HEK293 (cell line): ENCODE results near the gene CALHM1.

Experiments
- CTCF ChIA-PET: fragments of 350-600 bp; formaldehyde crosslinking; extraction: SDS; loops from one replicate; lab custom pipeline; 2021; ENCODE audit warnings: antibody characterized with exemption; lab: Yijun Ruan, JAX
- POLR2A ChIA-PET: fragments of 300-600 bp; formaldehyde crosslinking; extraction: SDS; loops from one replicate; lab custom pipeline; 2020; ENCODE audit warnings: antibody characterized with exemption, inconsistent platforms; lab: Yijun Ruan, JAX
- H3K27ac ChIP-seq: fragments of 200-500 bp; sonication (Bioruptor generic); 2 replicates; pipeline ENCODE4 v1.5.1; 2014; ENCODE audit warnings: low read depth, low read length, control low read depth, inconsistent platforms; ENCODE audit errors: extremely low read depth
- H3K36me3 ChIP-seq, 2 experiments: fragments of 200-500 bp in 1 of 2; sonication (Bioruptor generic) in 1 of 2; 1 replicate in 1 of 2; 2 replicates in 1 of 2; pipeline ENCODE4 v1.5.1; 2014 to 2017; ENCODE audit warnings: inconsistent platforms in 2 of 2, low read length in 2 of 2; ENCODE audit not compliant: control insufficient read depth in 2 of 2, insufficient read depth in 1 of 2
- H3K4me1 ChIP-seq: fragments of 200-500 bp; sonication (Bioruptor generic); 2 replicates; pipeline ENCODE4 v1.5.1; 2014; ENCODE audit warnings: mild to moderate bottlenecking, low read length, inconsistent platforms; ENCODE audit not compliant: control insufficient read depth, insufficient read depth
- H3K4me3 ChIP-seq: 2 replicates; pipeline ENCODE4 v1.5.1; 2011; ENCODE audit warnings: low read depth, mild to moderate bottlenecking, control low read depth, low read length, moderate library complexity
- H3K9me3 ChIP-seq: fragments of 200-500 bp; sonication (Bioruptor generic); 2 replicates; pipeline ENCODE4 v1.5.1; 2014; ENCODE audit warnings: low read depth, low read length, inconsistent platforms; ENCODE audit not compliant: control insufficient read depth, insufficient read depth
- BCL11A ChIP-seq: fragments of 450-650 bp; formaldehyde crosslinking; IDR thresholded peaks from 2 replicates; pipeline ENCODE4 v1.5.1; 2016; ENCODE audit warnings: low read depth, missing biosample characterization, missing genetic modification characterization
- GLIS2 ChIP-seq: fragments of 450-650 bp; formaldehyde crosslinking; IDR thresholded peaks from 2 replicates; pipeline ENCODE4 v1.5.1; 2016; ENCODE audit warnings: missing biosample characterization, missing genetic modification characterization
- OSR2 ChIP-seq: fragments of 450-650 bp; formaldehyde crosslinking; IDR thresholded peaks from 2 replicates; pipeline ENCODE4 v1.5.1; 2016; ENCODE audit warnings: missing biosample characterization, missing genetic modification characterization
- TSHZ1 ChIP-seq: fragments of 450-650 bp; formaldehyde crosslinking; IDR thresholded peaks from 2 replicates; pipeline ENCODE4 v1.5.1; 2016; ENCODE audit warnings: missing biosample characterization, missing genetic modification characterization, borderline replicate concordance
- ZBTB10 ChIP-seq: fragments of 450-650 bp; formaldehyde crosslinking; IDR thresholded peaks from 2 replicates; pipeline ENCODE4 v1.5.1; 2016; ENCODE audit warnings: missing biosample characterization, missing genetic modification characterization
- ZEB2 ChIP-seq: fragments of 450-650 bp; formaldehyde crosslinking; IDR thresholded peaks from 2 replicates; pipeline ENCODE4 v1.5.1; 2016; ENCODE audit warnings: missing biosample characterization, missing genetic modification characterization
- ZFP3 ChIP-seq: fragments of 450-650 bp; formaldehyde crosslinking; IDR thresholded peaks from 2 replicates; pipeline ENCODE4 v1.5.1; 2016; ENCODE audit warnings: low read depth, missing biosample characterization, missing genetic modification characterization
- ZIC2 ChIP-seq: fragments of 450-650 bp; formaldehyde crosslinking; IDR thresholded peaks from 2 replicates; pipeline ENCODE4 v1.5.1; 2016; ENCODE audit warnings: missing biosample characterization, missing genetic modification characterization
- ZNF112 ChIP-seq: fragments of 450-650 bp; formaldehyde crosslinking; IDR thresholded peaks from 2 replicates; pipeline ENCODE4 v1.5.0; 2017; ENCODE audit warnings: missing biosample characterization, missing genetic modification characterization
- ZNF26 ChIP-seq: fragments of 450-650 bp; formaldehyde crosslinking; IDR thresholded peaks from 2 replicates; pipeline ENCODE4 v1.5.1; 2016; ENCODE audit warnings: missing biosample characterization, missing genetic modification characterization
- ZNF350 ChIP-seq: fragments of 450-650 bp; formaldehyde crosslinking; IDR thresholded peaks from 2 replicates; pipeline ENCODE4 v1.5.0; 2017; ENCODE audit warnings: missing biosample characterization, mild to moderate bottlenecking, missing genetic modification characterization
- ZNF623 ChIP-seq: fragments of 450-650 bp; formaldehyde crosslinking; IDR thresholded peaks from 2 replicates; pipeline ENCODE4 v1.5.1; 2016; ENCODE audit warnings: missing biosample characterization, missing genetic modification characterization
- ZNF624 ChIP-seq: fragments of 450-650 bp; formaldehyde crosslinking; IDR thresholded peaks from 2 replicates; pipeline ENCODE4 v1.5.1; 2017; ENCODE audit warnings: missing biosample characterization, missing genetic modification characterization
- ZNF629 ChIP-seq: fragments of 450-650 bp; formaldehyde crosslinking; IDR thresholded peaks from 2 replicates; pipeline ENCODE4 v1.5.1; 2017; ENCODE audit warnings: missing biosample characterization, missing genetic modification characterization
- ZNF645 ChIP-seq: fragments of 450-650 bp; formaldehyde crosslinking; IDR thresholded peaks from 2 replicates; pipeline ENCODE4; 2016; ENCODE audit warnings: missing biosample characterization, missing genetic modification characterization
- ZNF704 ChIP-seq: fragments of 450-650 bp; formaldehyde crosslinking; IDR thresholded peaks from 2 replicates; pipeline ENCODE4 v1.5.1; 2016; ENCODE audit warnings: missing biosample characterization, missing genetic modification characterization
- ZSCAN16 ChIP-seq: fragments of 450-650 bp; formaldehyde crosslinking; IDR thresholded peaks from 2 replicates; pipeline ENCODE4 v1.5.1; 2016; ENCODE audit warnings: missing biosample characterization, missing genetic modification characterization
- ZSCAN30 ChIP-seq: fragments of 450-650 bp; IDR thresholded peaks from 2 replicates; pipeline ENCODE4 v1.5.1; 2018; ENCODE audit warnings: missing biosample characterization, mild to moderate bottlenecking, missing genetic modification characterization, moderate library complexity

CALHM1 gene

GRCh38 chr10:103457176-103457712, 1.5 kb downstream of the CALHM1 start:
- ChIA-PET POLR2A (no interaction called here), CTCF (interaction anchor here (1.2 kb wide), 1 partner anchor 19 kb away, joined by 4 read pairs; no protein-coding TSS in a partner anchor)
- no peak overlapping the region for H3K4me3 ChIP-seq
- no peaks in the 10 kb centered on the region for H3K9me3 ChIP-seq
- no peak overlapping the region for H3K27ac ChIP-seq
- H3K36me3 ChIP-seq: no peaks in the 10 kb centered on the region
- no peak for TF ChIP-seq ZNF645 (tag by site-specific recombination)
- no peak for TF ChIP-seq ZFP3 (tag by site-specific recombination)
- TF ChIP-seq OSR2 (tag by site-specific recombination): no peak
- TF ChIP-seq ZNF623 (tag by site-specific recombination): no peak
- no peak for TF ChIP-seq ZSCAN30 (tag by site-specific recombination)
- TF ChIP-seq ZIC2 (tag by site-specific recombination): peak; percentile 31; the same call in 1 of the 2 replicates
- TF ChIP-seq ZNF629 (tag by site-specific recombination): no peak
- no peak for TF ChIP-seq ZNF26
- no peak for TF ChIP-seq TSHZ1
- no peak for TF ChIP-seq BCL11A
- TF ChIP-seq ZNF704 (tag by site-specific recombination): no peak
- TF ChIP-seq ZNF350 (tag by site-specific recombination): no peak
- no peak for TF ChIP-seq ZSCAN16 (tag by site-specific recombination)
- peak; percentile 22; the same call in 1 of the 2 replicates for TF ChIP-seq GLIS2 (tag by site-specific recombination)
- TF ChIP-seq ZNF624 (tag by site-specific recombination): no peak
- no peak for TF ChIP-seq ZNF112 (tag by site-specific recombination)
- TF ChIP-seq ZBTB10 (tag by site-specific recombination): no peak
- no peak for TF ChIP-seq ZEB2 (tag by site-specific recombination)
- peaks cover 4% of the 10 kb centered on the region for H3K4me1 ChIP-seq
